Keratinocyte (primary cell): ENCODE measurements around the gene ARFIP1.

ENCODE experiments used
- CTCF ChIP-seq, 3 experiments: IDR thresholded peaks in 1 of 3; conservative IDR thresholded peaks in 1 of 3; optimal IDR thresholded peaks in 1 of 3; 2 replicates in 2 of 3; 3 replicates in 1 of 3; pipeline versions ENCODE3 to v1.5.1; 2011; ENCODE audit warnings: low read length in 3 of 3, mild to moderate bottlenecking in 3 of 3, moderate library complexity in 2 of 3, control low read depth in 1 of 3, inconsistent platforms in 1 of 3; ENCODE audit not compliant: insufficient read depth in 2 of 3; ENCODE audit errors: extremely low read depth in 1 of 3
- EZH2 ChIP-seq: IDR thresholded peaks from one replicate; pipeline ENCODE4 v1.6.1; 2012; ENCODE audit warnings: inconsistent platforms, mild to moderate bottlenecking, low read length, moderate library complexity

- TF ChIP-seq CTCF (optimal IDR thresholded peaks at IDR 0.05 in 1 of 3, IDR thresholded peaks at IDR 0.05 in 1 of 3, conservative IDR thresholded peaks at IDR 0.05 in 1 of 3; ENCODE audit: extremely low read depth in 1 of 3, insufficient read depth in 2 of 3, low read length in 3 of 3) (no peak), EZH2 (no peak)
Measured at GRCh38 chr4:152807294-152807829, 27.6 kb downstream of the ARFIP1 start.
